ENCODE results near the gene SNX25. TPM values are rescaled to one million over a fixed set of nuclear protein-coding genes. Genes with fewer than 3 reads are reported as not detected.

Gene SNX25
- total RNA-seq, 1 experiment from 2014 or later, result 3.5 TPM

- H3K27ac ChIP-seq (ENCODE audit: low read depth, low read length, poor library complexity, severe bottlenecking), result no peak overlapping the region
- POLR2A ChIA-PET (ENCODE audit: low non-redundant PET), result no interaction called here
- CTCF ChIA-PET, result no interaction called here
- no peak overlapping the region for H3K4me3 ChIP-seq (ENCODE audit: low read depth, low read length, poor library complexity, severe bottlenecking)
- no peaks in the 10 kb centered on the region for H3K4me1 ChIP-seq (ENCODE audit: insufficient read depth, low read length, poor library complexity, severe bottlenecking)
- no peaks in the 10 kb centered on the region for H3K27me3 ChIP-seq (replicated peaks; ENCODE audit: insufficient read depth, low read depth, low read length, poor library complexity)
- no peak for TF ChIP-seq CTCF (conservative IDR thresholded peaks at IDR 0.05; ENCODE audit: low read depth, low read length)
- no peak for TF ChIP-seq EZH2 (IDR thresholded peaks at IDR 0.05; ENCODE audit: borderline replicate concordance, low read depth, low read length, poor library complexity, severe bottlenecking)
- intact Hi-C loops (cut with micrococcal nuclease; ENCODE audit: unreplicated experiment), result no loop called here
- no peak for DNase-seq (ENCODE audit: low spot score)
- BruUV-seq (replicated peaks), result no TSS peak
- no peaks in the 10 kb centered on the region for H3K9me3 ChIP-seq (ENCODE audit: low read depth, low read length, poor library complexity, severe bottlenecking)
- H3K36me3 ChIP-seq (ENCODE audit: insufficient read depth, low read length, poor library complexity, severe bottlenecking), result peaks cover 14% of the 10 kb centered on the region
Measured at GRCh38 chr4:185412412-185412811, 203.0 kb downstream of the SNX25 start.

Other genes with a start within 250 kb of the SNX25 start
- not detected in 2 replicates for gene HELT, start 191.1 kb upstream of the SNX25 start, total RNA-seq (2021)
- gene SLC25A4, start 66.3 kb upstream of the SNX25 start, total RNA-seq (2021), result 18.6 and 21.9 TPM in 2 replicates
- gene CFAP97, start 5.6 kb upstream of the SNX25 start, total RNA-seq (2021), result 28.9 and 35.1 TPM in 2 replicates
- gene LRP2BP, start 186.3 kb downstream of the SNX25 start, total RNA-seq (2021), result 0.19 TPM in 1 of 2 replicates, not detected in the other
- 0.72 TPM in 1 of 2 replicates, not detected in the other for gene ANKRD37, start 187.2 kb downstream of the SNX25 start, total RNA-seq (2021)
- gene UFSP2, start 216.4 kb downstream of the SNX25 start, total RNA-seq (2021), result 22.3 and 23.4 TPM in 2 replicates

Data from A673 (cell line).